ENCODE results near the gene AHRR.

Gene AHRR

GRCh38 chr5:431001-431710 lies 109.6 kb downstream of the AHRR start:
- no peak for FAIRE-seq

- FAIRE-seq = no peak
Observed at GRCh38 chr5:431711-432050, 110.2 kb downstream of the AHRR start.

GRCh38 chr5:432201-432927 lies 110.8 kb downstream of the AHRR start:
- FAIRE-seq = no peak

- no peak for FAIRE-seq
Observed at GRCh38 chr5:432928-433791, 111.6 kb downstream of the AHRR start.

- FAIRE-seq = no peak
Observed at GRCh38 chr5:433836-434235, 112.3 kb downstream of the AHRR start.

- FAIRE-seq = no peak
Observed at GRCh38 chr5:434443-435146, 113.1 kb downstream of the AHRR start.

GRCh38 chr5:435156-435790 lies 113.8 kb downstream of the AHRR start:
- FAIRE-seq = no peak

- no peak for FAIRE-seq
Observed at GRCh38 chr5:435961-436640, 114.6 kb downstream of the AHRR start.

GRCh38 chr5:436641-436975 lies 115.1 kb downstream of the AHRR start:
- FAIRE-seq = no peak

- no peak for FAIRE-seq
Observed at GRCh38 chr5:437281-437771, 115.8 kb downstream of the AHRR start.

- no peak for FAIRE-seq
Observed at GRCh38 chr5:438481-438981, 117.0 kb downstream of the AHRR start.

GRCh38 chr5:439181-439580 lies 117.7 kb downstream of the AHRR start:
- FAIRE-seq = no peak

GRCh38 chr5:439636-440035 lies 118.1 kb downstream of the AHRR start:
- FAIRE-seq = no peak

GRCh38 chr5:440401-441201 lies 119.1 kb downstream of the AHRR start:
- no peak for FAIRE-seq

- FAIRE-seq = no peak
Observed at GRCh38 chr5:441996-442334, 120.5 kb downstream of the AHRR start.

- no peak for FAIRE-seq
Observed at GRCh38 chr5:442335-443238, 121.1 kb downstream of the AHRR start, which contains the start of gene EXOC3. EXOC3 (plus strand) TSS chr5:443176; CDS start chr5:446206, 3,030 bp downstream.

- FAIRE-seq = no peak
Observed at GRCh38 chr5:443239-444151, 122.0 kb downstream of the AHRR start.

GRCh38 chr5:444226-444625 lies 122.7 kb downstream of the AHRR start:
- no peak for FAIRE-seq

- no peak for FAIRE-seq
Observed at GRCh38 chr5:445591-445990, 124.1 kb downstream of the AHRR start.

Data from G401.6 (cell line).